SK-N-SH (cell line): ENCODE measurements around the gene MTA3. TPM values are rescaled to one million over a fixed set of nuclear protein-coding genes. Genes with fewer than 3 reads are reported as not detected.

Experiments
- CTCF ChIA-PET: fragments of 300-600, 350-600 bp; formaldehyde crosslinking; extraction: SDS; loops from one replicate; lab custom pipeline; 2021; lab: Yijun Ruan, JAX
- POLR2A ChIA-PET: fragments of 350-600 bp; sonication (Branson Sonifier 250); formaldehyde crosslinking; extraction: SDS; loops from one replicate; lab custom pipeline; 2020; ENCODE audit warnings: antibody characterized with exemption, inconsistent platforms; lab: Yijun Ruan, JAX
- DNase-seq: peaks from one replicate; pipeline ENCODE4 v3.0.0; 2012
- H2AFZ ChIP-seq: fragments of 200-600 bp; sonication (generic); 2 replicates; pipeline ENCODE4 v1.8.1; 2016; ENCODE audit warnings: antibody characterized with exemption, mild to moderate bottlenecking, low read depth
- H3F3A ChIP-seq: fragments of 200-600 bp; sonication (generic); replicated peaks from 2 replicates; pipeline ENCODE3; 2016; ENCODE audit warnings: antibody characterized with exemption, mild to moderate bottlenecking; ENCODE audit not compliant: insufficient read depth
- H3K27ac ChIP-seq, 2 experiments: fragments of 200-500 bp in 1 of 2; fragments of 200-600 bp in 1 of 2; sonication (Bioruptor generic) in 1 of 2; sonication (generic), shearing (Covaris generic) in 1 of 2; 2 replicates each; pipeline versions ENCODE4 v1.5.1 to v1.6.1; 2014 to 2016; ENCODE audit warnings: low read depth in 2 of 2, inconsistent platforms in 1 of 2, low read length in 1 of 2, mild to moderate bottlenecking in 1 of 2, mixed read lengths in 1 of 2
- H3K27me3 ChIP-seq: fragments of 200-600 bp; sonication (generic), shearing (Covaris generic); 2 replicates; pipeline ENCODE4 v1.6.1; 2016; ENCODE audit warnings: mixed run types; ENCODE audit not compliant: insufficient read depth
- H3K36me3 ChIP-seq, 2 experiments: fragments of 200-500 bp in 1 of 2; fragments of 200-600 bp in 1 of 2; sonication (Bioruptor generic) in 1 of 2; sonication (generic) in 1 of 2; replicated peaks in 1 of 2; 2 replicates each; pipeline versions ENCODE3 to v1.5.1; 2014 to 2016; ENCODE audit warnings: low read length in 1 of 2, mild to moderate bottlenecking in 1 of 2; ENCODE audit not compliant: insufficient read depth in 2 of 2, control insufficient read depth in 1 of 2
- H3K4me1 ChIP-seq, 2 experiments: fragments of 200-500 bp in 1 of 2; fragments of 200-600 bp in 1 of 2; sonication (Bioruptor generic) in 1 of 2; sonication (generic), shearing (Covaris generic) in 1 of 2; 2 replicates each; pipeline versions ENCODE4 v1.5.1 to v1.6.1; 2014 to 2016; ENCODE audit warnings: low read depth in 1 of 2, low read length in 1 of 2, mixed run types in 1 of 2; ENCODE audit not compliant: insufficient read depth in 2 of 2, control insufficient read depth in 1 of 2
- H3K4me2 ChIP-seq: fragments of 200-600 bp; sonication (generic), shearing (Covaris generic); 2 replicates; pipeline ENCODE4 v1.6.1; 2017; ENCODE audit warnings: mixed run types
- H3K4me3 ChIP-seq, 2 experiments: fragments of 200-500 bp in 1 of 2; fragments of 200-600 bp in 1 of 2; sonication (Bioruptor generic) in 1 of 2; sonication (generic), shearing (Covaris generic) in 1 of 2; 2 replicates each; pipeline versions ENCODE4 v1.5.1 to v1.8.1; 2014 to 2016; ENCODE audit warnings: low read depth in 2 of 2, inconsistent platforms in 1 of 2, low read length in 1 of 2, mild to moderate bottlenecking in 1 of 2, mixed read lengths in 1 of 2, moderate library complexity in 1 of 2
- H3K79me2 ChIP-seq: fragments of 200-600 bp; sonication (generic); 2 replicates; pipeline ENCODE4 v1.8.1; 2017; ENCODE audit warnings: mild to moderate bottlenecking; ENCODE audit not compliant: insufficient read depth
- H3K9ac ChIP-seq: fragments of 200-600 bp; sonication (generic); 2 replicates; pipeline ENCODE4 v1.6.1; 2017; ENCODE audit warnings: mixed run types
- H3K9me2 ChIP-seq: fragments of 200-600 bp; sonication (generic); 2 replicates; pipeline ENCODE4 v1.6.1; 2017; ENCODE audit warnings: mixed run types
- H3K9me3 ChIP-seq: fragments of 200-600 bp; sonication (generic); 2 replicates; pipeline ENCODE4 v1.6.1; 2017; ENCODE audit warnings: mixed run types, mild to moderate bottlenecking, moderate library complexity
- H4K20me1 ChIP-seq: fragments of 200-600 bp; sonication (generic); 2 replicates; pipeline ENCODE4 v1.6.1; 2017; ENCODE audit warnings: mild to moderate bottlenecking, mixed run types; ENCODE audit not compliant: insufficient read depth
- CHD2 ChIP-seq: fragments of 150-350 bp; IDR thresholded peaks from 2 replicates; pipeline ENCODE4 v1.6.1; 2018; ENCODE audit warnings: low read length; ENCODE audit not compliant: partially characterized antibody
- FOXM1 ChIP-seq: IDR thresholded peaks from 2 replicates; pipeline ENCODE4 v1.4.0; 2012; ENCODE audit warnings: low read depth, mild to moderate bottlenecking
- GABPA ChIP-seq: IDR thresholded peaks from 2 replicates; pipeline ENCODE4 v1.4.0; 2012; ENCODE audit warnings: low read depth, mild to moderate bottlenecking
- GATA2 ChIP-seq: sonication (generic); formaldehyde crosslinking; IDR thresholded peaks from 2 replicates; pipeline ENCODE4 v1.5.0; 2020; ENCODE audit warnings: mild to moderate bottlenecking, missing genetic modification reagents
- JUND ChIP-seq: IDR thresholded peaks from 2 replicates; pipeline ENCODE4 v1.4.0; 2012
- MEF2A ChIP-seq: IDR thresholded peaks from 2 replicates; pipeline ENCODE4 v1.4.0; 2012; ENCODE audit warnings: low read depth, borderline replicate concordance
- RFX5 ChIP-seq: IDR thresholded peaks from 2 replicates; pipeline ENCODE4 v1.6.1; 2012; ENCODE audit warnings: mild to moderate bottlenecking, improper control_type of control experiment, low read length
- WGBS: methylation state at CpG from one replicate; pipeline ENCODE4 v1.1.6; 2017; ENCODE audit warnings: low lambda C conversion rate; 5-methylcytosine and 5-hydroxymethylcytosine counted together
- polyA plus RNA-seq, 3 experiments: library from polyadenylated mRNA; depleted of rRNA; stranded (reverse); fragments of >200 nt; gene quantifications; 2 replicates each; pipeline ENCODE4 v1.2.3, GENCODE V29; 2012
- TF ChIP-seq, protein P1 (sequence below): IDR thresholded peaks from 2 replicates; pipeline ENCODE4 v1.6.1; 2012; ENCODE audit warnings: mild to moderate bottlenecking, low read depth, low read length, moderate library complexity
- TF ChIP-seq, protein P2 (sequence below): IDR thresholded peaks from 2 replicates; pipeline ENCODE4 v1.4.0; 2012; ENCODE audit warnings: low read depth, borderline replicate concordance
- TF ChIP-seq, protein P3 (sequence below): IDR thresholded peaks from 2 replicates; pipeline ENCODE4 v1.4.0; 2012; ENCODE audit warnings: low read depth, borderline replicate concordance

Gene MTA3
- polyA plus RNA-seq, 1 of the 3 experiments (the other 2 are of a cell fraction) = 30.8 TPM

DNA sequence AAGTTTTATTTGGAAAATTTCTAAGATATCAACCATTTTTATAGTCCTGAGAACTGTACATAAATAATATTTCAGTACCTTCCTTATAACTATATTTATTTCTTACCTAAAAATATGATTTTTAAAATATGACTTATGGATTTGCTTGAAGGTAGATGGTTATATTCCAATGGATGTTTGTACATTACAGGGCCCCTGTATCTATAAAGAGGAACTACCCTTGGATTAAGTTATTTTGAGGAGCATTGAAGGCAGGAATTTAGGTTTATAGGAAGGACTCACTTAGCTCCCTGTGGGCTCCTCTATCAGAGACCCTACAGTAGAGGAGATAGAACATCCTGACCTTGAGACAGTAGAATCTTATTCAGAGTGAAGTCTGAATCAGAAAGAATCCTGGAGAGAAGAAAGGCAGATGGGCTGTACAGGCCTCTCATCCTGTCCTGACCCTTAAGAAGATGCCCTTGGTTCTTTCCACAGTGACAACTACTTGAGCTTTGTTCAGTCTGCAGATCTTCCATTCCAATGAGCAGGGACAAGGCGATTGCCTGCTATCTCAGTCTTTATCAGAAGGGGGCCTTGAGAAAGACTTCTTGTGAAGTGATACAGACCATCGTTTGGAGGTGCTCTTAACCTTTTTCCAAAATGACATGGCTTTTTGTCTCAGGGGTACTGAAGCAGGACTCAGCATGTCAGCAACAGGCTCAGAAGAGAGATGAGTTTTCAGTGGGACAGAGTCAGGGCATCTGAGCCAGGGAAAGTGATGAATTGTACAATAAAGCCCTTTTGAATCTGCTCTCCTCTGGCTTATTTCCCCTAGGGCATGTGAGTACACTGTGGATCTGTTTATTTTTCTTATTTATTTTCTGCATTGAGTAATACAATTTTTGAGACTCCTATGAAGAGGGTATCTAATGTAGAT is 174.6 kb downstream of the MTA3 start:
- no peak for TF ChIP-seq FOXM1
- TF ChIP-seq, protein P1, sequence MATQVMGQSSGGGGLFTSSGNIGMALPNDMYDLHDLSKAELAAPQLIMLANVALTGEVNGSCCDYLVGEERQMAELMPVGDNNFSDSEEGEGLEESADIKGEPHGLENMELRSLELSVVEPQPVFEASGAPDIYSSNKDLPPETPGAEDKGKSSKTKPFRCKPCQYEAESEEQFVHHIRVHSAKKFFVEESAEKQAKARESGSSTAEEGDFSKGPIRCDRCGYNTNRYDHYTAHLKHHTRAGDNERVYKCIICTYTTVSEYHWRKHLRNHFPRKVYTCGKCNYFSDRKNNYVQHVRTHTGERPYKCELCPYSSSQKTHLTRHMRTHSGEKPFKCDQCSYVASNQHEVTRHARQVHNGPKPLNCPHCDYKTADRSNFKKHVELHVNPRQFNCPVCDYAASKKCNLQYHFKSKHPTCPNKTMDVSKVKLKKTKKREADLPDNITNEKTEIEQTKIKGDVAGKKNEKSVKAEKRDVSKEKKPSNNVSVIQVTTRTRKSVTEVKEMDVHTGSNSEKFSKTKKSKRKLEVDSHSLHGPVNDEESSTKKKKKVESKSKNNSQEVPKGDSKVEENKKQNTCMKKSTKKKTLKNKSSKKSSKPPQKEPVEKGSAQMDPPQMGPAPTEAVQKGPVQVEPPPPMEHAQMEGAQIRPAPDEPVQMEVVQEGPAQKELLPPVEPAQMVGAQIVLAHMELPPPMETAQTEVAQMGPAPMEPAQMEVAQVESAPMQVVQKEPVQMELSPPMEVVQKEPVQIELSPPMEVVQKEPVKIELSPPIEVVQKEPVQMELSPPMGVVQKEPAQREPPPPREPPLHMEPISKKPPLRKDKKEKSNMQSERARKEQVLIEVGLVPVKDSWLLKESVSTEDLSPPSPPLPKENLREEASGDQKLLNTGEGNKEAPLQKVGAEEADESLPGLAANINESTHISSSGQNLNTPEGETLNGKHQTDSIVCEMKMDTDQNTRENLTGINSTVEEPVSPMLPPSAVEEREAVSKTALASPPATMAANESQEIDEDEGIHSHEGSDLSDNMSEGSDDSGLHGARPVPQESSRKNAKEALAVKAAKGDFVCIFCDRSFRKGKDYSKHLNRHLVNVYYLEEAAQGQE = no peak
- TF ChIP-seq, protein P2, sequence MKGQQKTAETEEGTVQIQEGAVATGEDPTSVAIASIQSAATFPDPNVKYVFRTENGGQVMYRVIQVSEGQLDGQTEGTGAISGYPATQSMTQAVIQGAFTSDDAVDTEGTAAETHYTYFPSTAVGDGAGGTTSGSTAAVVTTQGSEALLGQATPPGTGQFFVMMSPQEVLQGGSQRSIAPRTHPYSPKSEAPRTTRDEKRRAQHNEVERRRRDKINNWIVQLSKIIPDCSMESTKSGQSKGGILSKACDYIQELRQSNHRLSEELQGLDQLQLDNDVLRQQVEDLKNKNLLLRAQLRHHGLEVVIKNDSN = no peak
- TF ChIP-seq CHD2 = no peak
- no peak for TF ChIP-seq MEF2A
- TF ChIP-seq JUND = no peak
- no peak for TF ChIP-seq RFX5
- TF ChIP-seq GABPA = no peak
- TF ChIP-seq, protein P3, sequence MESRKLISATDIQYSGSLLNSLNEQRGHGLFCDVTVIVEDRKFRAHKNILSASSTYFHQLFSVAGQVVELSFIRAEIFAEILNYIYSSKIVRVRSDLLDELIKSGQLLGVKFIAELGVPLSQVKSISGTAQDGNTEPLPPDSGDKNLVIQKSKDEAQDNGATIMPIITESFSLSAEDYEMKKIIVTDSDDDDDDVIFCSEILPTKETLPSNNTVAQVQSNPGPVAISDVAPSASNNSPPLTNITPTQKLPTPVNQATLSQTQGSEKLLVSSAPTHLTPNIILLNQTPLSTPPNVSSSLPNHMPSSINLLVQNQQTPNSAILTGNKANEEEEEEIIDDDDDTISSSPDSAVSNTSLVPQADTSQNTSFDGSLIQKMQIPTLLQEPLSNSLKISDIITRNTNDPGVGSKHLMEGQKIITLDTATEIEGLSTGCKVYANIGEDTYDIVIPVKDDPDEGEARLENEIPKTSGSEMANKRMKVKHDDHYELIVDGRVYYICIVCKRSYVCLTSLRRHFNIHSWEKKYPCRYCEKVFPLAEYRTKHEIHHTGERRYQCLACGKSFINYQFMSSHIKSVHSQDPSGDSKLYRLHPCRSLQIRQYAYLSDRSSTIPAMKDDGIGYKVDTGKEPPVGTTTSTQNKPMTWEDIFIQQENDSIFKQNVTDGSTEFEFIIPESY = no peak
- no peak for TF ChIP-seq GATA2 (CRISPR knock-in tag)
- Histone ChIP-seq H3K9ac (no peak overlapping the region), H3K79me2 (no peaks in the 10 kb centered on the region), H3K4me2 (no peak overlapping the region), H2AFZ (no peak overlapping the region), H3K27ac (no peak overlapping the region), H3K27me3 (no peaks in the 10 kb centered on the region), H4K20me1 (no peaks in the 10 kb centered on the region), H3K4me3 (no peak overlapping the region), H3K9me2 (no peaks in the 10 kb centered on the region), H3K36me3 (peaks cover 0 to 4% of the 10 kb centered on the region in 2 experiments), H3K9me3 (no peaks in the 10 kb centered on the region), H3F3A (no peaks in the 10 kb centered on the region), H3K4me1 (no peaks in the 10 kb centered on the region)
- ChIA-PET CTCF (interaction anchor here (2.9 kb wide), 1 partner anchor 10 kb away, joined by 17 read pairs; no protein-coding TSS in a partner anchor), POLR2A (no interaction called here)
- WGBS = 57% methylated on average over 2 of the region's 2 CpGs
- no peak for DNase-seq
